Body of pancreas (tissue), 4 donors: Measurements from ENCODE around the gene PLOD1. TPM values are rescaled to one million over a fixed set of nuclear protein-coding genes. Genes with fewer than 3 reads are reported as not detected.

Experiments used
- ATAC-seq: fragments of 150-250 bp; one replicate; pipeline ENCODE4 v1.9.1; 2016
- DNase-seq, 4 donors: peaks; one replicate each; pipeline ENCODE4 v3.0.0-alpha.2; 2019
- H3K27ac ChIP-seq, 4 donors: fragments of 200-600 bp; sonication (generic); 1 replicate in 3 of 4; 2 replicates in 1 of 4; pipeline versions ENCODE4 v1.5.1 to v1.6.1; 2016 to 2019; ENCODE audit warnings: mild to moderate bottlenecking in 1 of 4, mixed read lengths in 1 of 4, moderate library complexity in 1 of 4
- H3K27me3 ChIP-seq, 2 donors: fragments of 200-600 bp; sonication (generic); one replicate each; pipeline ENCODE4 v1.6.0; 2016; ENCODE audit warnings: mild to moderate bottlenecking in 1 of 2
- H3K36me3 ChIP-seq, 2 donors: fragments of 200-600 bp; sonication (generic); replicated peaks in 1 of 2; 2 replicates each; pipeline ENCODE4 v1.5.1; 2016; ENCODE audit warnings: low read depth in 2 of 2; ENCODE audit not compliant: insufficient read depth in 1 of 2
- H3K4me1 ChIP-seq: fragments of 200-600 bp; sonication (generic); one replicate; pipeline ENCODE4 v1.6.0; 2016
- H3K4me3 ChIP-seq, 2 donors: fragments of 200-600 bp; sonication (generic); 1 replicate in 1 of 2; 2 replicates in 1 of 2; pipeline ENCODE4 v1.5.1; 2016 to 2019
- H3K9me3 ChIP-seq, 3 donors: fragments of 200-600 bp; sonication (generic); 1 replicate in 2 of 3; 2 replicates in 1 of 3; pipeline ENCODE4 v1.5.1; 2016
- POLR2A ChIP-seq, 3 donors: fragments of 450-650 bp; IDR thresholded peaks; one replicate each; pipeline ENCODE4 v1.6.1; 2016; ENCODE audit warnings: antibody characterized with exemption in 3 of 3, mild to moderate bottlenecking in 2 of 3
- WGBS, 2 donors: methylation state at CpG; one replicate each; pipeline ENCODE4 v1.1.5; 2017; 5-methylcytosine and 5-hydroxymethylcytosine counted together
- intact Hi-C: fragments of 100-400 bp; cut with DNase I; formaldehyde crosslinking; loops from one replicate; pipeline ENCODE4 v1.15.1; 2023
- total RNA-seq, 2 donors: library from RNA; depleted of rRNA; stranded (reverse); fragments of >200 nt; gene quantifications; one replicate each; pipeline ENCODE4 v1.1.0, GENCODE V29; 2016
- TF ChIP-seq, protein P1 (sequence below), 7 experiments: fragments of 450-650 bp in 4 of 7; fragments of 200-600 bp in 3 of 7; sonication (generic) in 3 of 7; IDR thresholded peaks; one replicate each; pipeline ENCODE4 v1.5.1; 2016 to 2019; ENCODE audit warnings: antibody characterized with exemption in 7 of 7

Gene PLOD1
- total RNA-seq, 2 donors from 2014 or later: 30.9 to 39.6 TPM

GRCh38 chr1:11999236-11999635, 64.7 kb downstream of the PLOD1 start:
- no peaks in the 10 kb centered on the region for H3K27me3 ChIP-seq
- TF ChIP-seq, protein P1, sequence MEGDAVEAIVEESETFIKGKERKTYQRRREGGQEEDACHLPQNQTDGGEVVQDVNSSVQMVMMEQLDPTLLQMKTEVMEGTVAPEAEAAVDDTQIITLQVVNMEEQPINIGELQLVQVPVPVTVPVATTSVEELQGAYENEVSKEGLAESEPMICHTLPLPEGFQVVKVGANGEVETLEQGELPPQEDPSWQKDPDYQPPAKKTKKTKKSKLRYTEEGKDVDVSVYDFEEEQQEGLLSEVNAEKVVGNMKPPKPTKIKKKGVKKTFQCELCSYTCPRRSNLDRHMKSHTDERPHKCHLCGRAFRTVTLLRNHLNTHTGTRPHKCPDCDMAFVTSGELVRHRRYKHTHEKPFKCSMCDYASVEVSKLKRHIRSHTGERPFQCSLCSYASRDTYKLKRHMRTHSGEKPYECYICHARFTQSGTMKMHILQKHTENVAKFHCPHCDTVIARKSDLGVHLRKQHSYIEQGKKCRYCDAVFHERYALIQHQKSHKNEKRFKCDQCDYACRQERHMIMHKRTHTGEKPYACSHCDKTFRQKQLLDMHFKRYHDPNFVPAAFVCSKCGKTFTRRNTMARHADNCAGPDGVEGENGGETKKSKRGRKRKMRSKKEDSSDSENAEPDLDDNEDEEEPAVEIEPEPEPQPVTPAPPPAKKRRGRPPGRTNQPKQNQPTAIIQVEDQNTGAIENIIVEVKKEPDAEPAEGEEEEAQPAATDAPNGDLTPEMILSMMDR (IDR thresholded peaks at IDR 0.05): no peak
- TF ChIP-seq POLR2A (IDR thresholded peaks at IDR 0.05): no peak
- intact Hi-C loops: no loop called here
- peaks cover 4 to 47% of the 10 kb centered on the region in 2 donors for H3K36me3 ChIP-seq
- no peaks in the 10 kb centered on the region for H3K9me3 ChIP-seq
- H3K27ac ChIP-seq: no peak overlapping the region
- no peaks in the 10 kb centered on the region for H3K4me1 ChIP-seq
- no peak overlapping the region for H3K4me3 ChIP-seq
- WGBS, 2 donors: 74 to 98% methylated on average over 3 of the region's 3 CpGs
- ATAC-seq (no peak), DNase-seq (no peak)

GRCh38 chr1:12001249-12001917, 66.9 kb downstream of the PLOD1 start:
- DNase-seq: peak in 2 of 4 donors; percentile 36 to 46
- no peaks in the 10 kb centered on the region for H3K4me1 ChIP-seq
- no peak for ATAC-seq
- no peaks in the 10 kb centered on the region for H3K9me3 ChIP-seq
- H3K36me3 ChIP-seq: peaks cover 4 to 57% of the 10 kb centered on the region in 2 donors
- TF ChIP-seq, protein P1 (IDR thresholded peaks at IDR 0.05): peak in 4 of 7 experiments; percentile 10 to 18 (median 16)
- no peak for TF ChIP-seq POLR2A (IDR thresholded peaks at IDR 0.05)
- H3K27me3 ChIP-seq: no peaks in the 10 kb centered on the region
- intact Hi-C loops: no loop called here
- WGBS, 2 donors: 74 to 78% methylated on average over 12 to 14 of the region's 14 CpGs
- no peak overlapping the region for H3K27ac ChIP-seq
- H3K4me3 ChIP-seq: no peak overlapping the region

GRCh38 chr1:12001996-12002493, 67.5 kb downstream of the PLOD1 start:
- H3K4me1 ChIP-seq: no peaks in the 10 kb centered on the region
- H3K4me3 ChIP-seq: no peak overlapping the region
- DNase-seq: no peak
- no peak overlapping the region for H3K27ac ChIP-seq
- WGBS, 2 donors: 96% methylated on average over 10 of the region's 10 CpGs; no CpG with 5 or more reads in 1 of the 2 donors
- no peaks in the 10 kb centered on the region for H3K27me3 ChIP-seq
- H3K36me3 ChIP-seq: peaks cover 4 to 61% of the 10 kb centered on the region in 2 donors
- no peak for TF ChIP-seq POLR2A (IDR thresholded peaks at IDR 0.05)
- TF ChIP-seq, protein P1 (IDR thresholded peaks at IDR 0.05): no peak
- intact Hi-C loops: no loop called here
- ATAC-seq: no peak
- no peaks in the 10 kb centered on the region for H3K9me3 ChIP-seq

- Histone ChIP-seq H3K36me3 (peaks cover 0 to 55% of the 10 kb centered on the region in 2 donors), H3K27ac (no peak overlapping the region), H3K4me1 (no peaks in the 10 kb centered on the region), H3K27me3 (no peaks in the 10 kb centered on the region), H3K4me3 (no peak overlapping the region), H3K9me3 (no peaks in the 10 kb centered on the region)
- intact Hi-C loops: no loop called here
- 90 to 92% methylated on average over 12 of the region's 12 CpGs for WGBS, 2 donors
- DNase-seq (no peak), ATAC-seq (no peak)
- no peak for TF ChIP-seq POLR2A (IDR thresholded peaks at IDR 0.05)
- TF ChIP-seq, protein P1 (IDR thresholded peaks at IDR 0.05): no peak
Observed at GRCh38 chr1:12003762-12004161, 69.2 kb downstream of the PLOD1 start.
